ENCODE results near the gene ERP29.

GRCh38 chr12:112063273-112063672 lies 50.0 kb downstream of the ERP29 start:
- TF ChIP-seq, protein P1, sequence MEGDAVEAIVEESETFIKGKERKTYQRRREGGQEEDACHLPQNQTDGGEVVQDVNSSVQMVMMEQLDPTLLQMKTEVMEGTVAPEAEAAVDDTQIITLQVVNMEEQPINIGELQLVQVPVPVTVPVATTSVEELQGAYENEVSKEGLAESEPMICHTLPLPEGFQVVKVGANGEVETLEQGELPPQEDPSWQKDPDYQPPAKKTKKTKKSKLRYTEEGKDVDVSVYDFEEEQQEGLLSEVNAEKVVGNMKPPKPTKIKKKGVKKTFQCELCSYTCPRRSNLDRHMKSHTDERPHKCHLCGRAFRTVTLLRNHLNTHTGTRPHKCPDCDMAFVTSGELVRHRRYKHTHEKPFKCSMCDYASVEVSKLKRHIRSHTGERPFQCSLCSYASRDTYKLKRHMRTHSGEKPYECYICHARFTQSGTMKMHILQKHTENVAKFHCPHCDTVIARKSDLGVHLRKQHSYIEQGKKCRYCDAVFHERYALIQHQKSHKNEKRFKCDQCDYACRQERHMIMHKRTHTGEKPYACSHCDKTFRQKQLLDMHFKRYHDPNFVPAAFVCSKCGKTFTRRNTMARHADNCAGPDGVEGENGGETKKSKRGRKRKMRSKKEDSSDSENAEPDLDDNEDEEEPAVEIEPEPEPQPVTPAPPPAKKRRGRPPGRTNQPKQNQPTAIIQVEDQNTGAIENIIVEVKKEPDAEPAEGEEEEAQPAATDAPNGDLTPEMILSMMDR (IDR thresholded peaks at IDR 0.05): no peak
- TF ChIP-seq POLR2AphosphoS5 (IDR thresholded peaks at IDR 0.05): no peak
- TF ChIP-seq POLR2A (IDR thresholded peaks at IDR 0.05): no peak
- TF ChIP-seq EP300 (IDR thresholded peaks at IDR 0.05): no peak
